ENCODE measurements around the gene BCAT1.
A peak's percentile ranks its signal among the peaks of the same experiment; 100 is the strongest.

BCAT1 gene

GRCh38 chr12:24937553-24938244 is 11.2 kb downstream of the BCAT1 start:
- DNase-seq (no peak), ATAC-seq (ENCODE audit: insufficient read depth, low read depth) (no peak)
- Histone ChIP-seq H3K79me2 (ENCODE audit: insufficient read depth, low read length) (peaks cover 96% of the 10 kb centered on the region), H2AFZ (ENCODE audit: low read depth, low read length) (no peak overlapping the region), H3K9ac (ENCODE audit: low read depth, low read length) (no peak overlapping the region), H3K27ac (ENCODE audit: low read length) (no peak overlapping the region), H3K36me3 (ENCODE audit: insufficient read depth, low read length) (peaks cover 7% of the 10 kb centered on the region; the same call in 1 of the 2 replicates), H3K9me3 (ENCODE audit: insufficient read depth, low read length, severe bottlenecking) (no peaks in the 10 kb centered on the region), H3K4me1 (ENCODE audit: insufficient read depth, low read length) (peaks cover 6% of the 10 kb centered on the region), H3K4me2 (ENCODE audit: insufficient read depth, low read length) (no peak overlapping the region), H3K27me3 (ENCODE audit: insufficient read depth, low read length, poor library complexity) (no peaks in the 10 kb centered on the region), H4K20me1 (ENCODE audit: insufficient read depth, low read length) (peaks cover 41% of the 10 kb centered on the region; the same call in 1 of the 2 replicates), H3K4me3 (ENCODE audit: low read depth in 1 of 2, low read length in 2 of 2) (no peak overlapping the region)
- TF ChIP-seq CTCF (IDR thresholded peaks at IDR 0.05; ENCODE audit: borderline replicate concordance, extremely low read depth, low read length, poor library complexity, severe bottlenecking) (no peak), EZH2 (IDR thresholded peaks at IDR 0.05; ENCODE audit: borderline replicate concordance, low read depth, low read length, severe bottlenecking) (no peak)

GRCh38 chr12:24933694-24934407 is 15.1 kb downstream of the BCAT1 start:
- H2AFZ ChIP-seq (ENCODE audit: low read depth, low read length) = no peak overlapping the region
- H3K27ac ChIP-seq (ENCODE audit: low read length) = peak overlapping the region; percentile 5; the same call in 1 of the 2 replicates
- no peak for TF ChIP-seq EZH2 (IDR thresholded peaks at IDR 0.05; ENCODE audit: borderline replicate concordance, low read depth, low read length, severe bottlenecking)
- TF ChIP-seq CTCF (IDR thresholded peaks at IDR 0.05; ENCODE audit: borderline replicate concordance, extremely low read depth, low read length, poor library complexity, severe bottlenecking) = no peak
- peaks cover 95% of the 10 kb centered on the region for H3K79me2 ChIP-seq (ENCODE audit: insufficient read depth, low read length)
- no peak overlapping the region for H3K4me3 ChIP-seq (ENCODE audit: low read depth in 1 of 2, low read length in 2 of 2)
- DNase-seq = no peak
- H3K4me1 ChIP-seq (ENCODE audit: insufficient read depth, low read length) = peaks cover 18% of the 10 kb centered on the region
- 0 out of 3 replicates have a peak, but pooled peaks have one; percentile 13 for ATAC-seq (ENCODE audit: insufficient read depth, low read depth)
- peaks cover 49% of the 10 kb centered on the region; the same call in 1 of the 2 replicates for H4K20me1 ChIP-seq (ENCODE audit: insufficient read depth, low read length)
- no peaks in the 10 kb centered on the region for H3K9me3 ChIP-seq (ENCODE audit: insufficient read depth, low read length, severe bottlenecking)
- H3K27me3 ChIP-seq (ENCODE audit: insufficient read depth, low read length, poor library complexity) = no peaks in the 10 kb centered on the region
- no peak overlapping the region for H3K4me2 ChIP-seq (ENCODE audit: insufficient read depth, low read length)
- H3K36me3 ChIP-seq (ENCODE audit: insufficient read depth, low read length) = 0 out of 2 replicates have a peak, but pooled peaks cover 3% of the 10 kb centered on the region
- H3K9ac ChIP-seq (ENCODE audit: low read depth, low read length) = no peak overlapping the region

- peaks cover 33% of the 10 kb centered on the region; the same call in 1 of the 2 replicates for H4K20me1 ChIP-seq (ENCODE audit: insufficient read depth, low read length)
- H3K79me2 ChIP-seq (ENCODE audit: insufficient read depth, low read length) = peaks cover 95% of the 10 kb centered on the region
- no peak overlapping the region; the same call in 1 of the 2 replicates for H2AFZ ChIP-seq (ENCODE audit: low read depth, low read length)
- H3K27ac ChIP-seq (ENCODE audit: low read length) = peak overlapping the region; percentile 39; the same call in 1 of the 2 replicates
- peak; percentile 80 for ATAC-seq (ENCODE audit: insufficient read depth, low read depth)
- H3K4me2 ChIP-seq (ENCODE audit: insufficient read depth, low read length) = 0 out of 2 replicates have a peak overlapping the region, but pooled peaks have one; percentile 7
- DNase-seq = peak; percentile 35
- H3K4me1 ChIP-seq (ENCODE audit: insufficient read depth, low read length) = peaks cover 18% of the 10 kb centered on the region
- H3K36me3 ChIP-seq (ENCODE audit: insufficient read depth, low read length) = 0 out of 2 replicates have a peak, but pooled peaks cover 3% of the 10 kb centered on the region
- H3K4me3 ChIP-seq (ENCODE audit: low read depth in 1 of 2, low read length in 2 of 2) = no peak overlapping the region
- no peaks in the 10 kb centered on the region for H3K27me3 ChIP-seq (ENCODE audit: insufficient read depth, low read length, poor library complexity)
- TF ChIP-seq EZH2 (IDR thresholded peaks at IDR 0.05; ENCODE audit: borderline replicate concordance, low read depth, low read length, severe bottlenecking) (no peak), CTCF (IDR thresholded peaks at IDR 0.05; ENCODE audit: borderline replicate concordance, extremely low read depth, low read length, poor library complexity, severe bottlenecking) (no peak)
- no peaks in the 10 kb centered on the region for H3K9me3 ChIP-seq (ENCODE audit: insufficient read depth, low read length, severe bottlenecking)
- H3K9ac ChIP-seq (ENCODE audit: low read depth, low read length) = no peak overlapping the region
These were observed 17.1 kb downstream of the BCAT1 start for GRCh38 chr12:24931666-24932405.

Measured in DND-41 (cell line).